ENCODE data around the gene IFT81. TPM values are rescaled to one million over a fixed set of nuclear protein-coding genes. Genes with fewer than 3 reads are reported as not detected.
A peak's percentile ranks its signal among the peaks of the same experiment; 100 is the strongest.

IFT81 gene
- total and polyA plus RNA-seq, 2 of the 13 experiments (the other 11 are each of a cell fraction or from before 2014, with no cell fraction given): 4.2 to 13.0 TPM

DNA sequence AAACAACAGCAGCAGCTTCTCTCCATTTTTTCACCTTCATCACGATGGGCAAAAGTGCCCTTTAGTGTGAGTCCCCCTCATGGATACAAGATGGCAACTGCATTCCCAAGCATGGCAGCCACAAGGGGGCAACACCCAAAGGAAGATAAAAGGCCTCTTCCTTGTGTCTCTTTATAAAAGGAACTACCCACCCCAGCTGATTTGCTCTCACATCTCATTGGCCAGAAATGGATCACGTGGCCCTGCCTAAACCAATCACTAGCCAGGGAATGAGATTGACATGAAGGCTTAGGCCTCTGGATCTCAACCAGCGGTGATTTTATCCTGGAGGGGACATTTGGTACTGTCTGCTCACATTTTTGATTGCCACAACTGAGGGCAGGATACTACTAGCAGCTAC lies 21.9 kb upstream of the IFT81 start (continued):
- no peak for TF ChIP-seq IKZF1 (IDR thresholded peaks at IDR 0.05)
- TF ChIP-seq, protein P1, sequence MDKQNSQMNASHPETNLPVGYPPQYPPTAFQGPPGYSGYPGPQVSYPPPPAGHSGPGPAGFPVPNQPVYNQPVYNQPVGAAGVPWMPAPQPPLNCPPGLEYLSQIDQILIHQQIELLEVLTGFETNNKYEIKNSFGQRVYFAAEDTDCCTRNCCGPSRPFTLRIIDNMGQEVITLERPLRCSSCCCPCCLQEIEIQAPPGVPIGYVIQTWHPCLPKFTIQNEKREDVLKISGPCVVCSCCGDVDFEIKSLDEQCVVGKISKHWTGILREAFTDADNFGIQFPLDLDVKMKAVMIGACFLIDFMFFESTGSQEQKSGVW (CRISPR knock-in tag; IDR thresholded peaks at IDR 0.05; ENCODE audit: borderline replicate concordance): no peak
- TF ChIP-seq MEIS1 (CRISPR knock-in tag; IDR thresholded peaks at IDR 0.05; ENCODE audit: borderline replicate concordance): no peak
- TF ChIP-seq ETV6 (CRISPR knock-in tag; conservative IDR thresholded peaks at IDR 0.05): no peak
- TF ChIP-seq, protein P2, sequence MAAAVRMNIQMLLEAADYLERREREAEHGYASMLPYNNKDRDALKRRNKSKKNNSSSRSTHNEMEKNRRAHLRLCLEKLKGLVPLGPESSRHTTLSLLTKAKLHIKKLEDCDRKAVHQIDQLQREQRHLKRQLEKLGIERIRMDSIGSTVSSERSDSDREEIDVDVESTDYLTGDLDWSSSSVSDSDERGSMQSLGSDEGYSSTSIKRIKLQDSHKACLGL (CRISPR knock-in tag; IDR thresholded peaks at IDR 0.05): no peak
- TF ChIP-seq ZFP36L2 (CRISPR knock-in tag; IDR thresholded peaks at IDR 0.05): no peak
- no peak for TF ChIP-seq ZSCAN31 (CRISPR knock-in tag; IDR thresholded peaks at IDR 0.05; ENCODE audit: low read depth)
- TF ChIP-seq SALL1 (CRISPR knock-in tag; IDR thresholded peaks at IDR 0.05): no peak
- no peak for TF ChIP-seq ZNF674 (CRISPR knock-in tag; IDR thresholded peaks at IDR 0.05; ENCODE audit: low read depth)
- TF ChIP-seq MTA1 (CRISPR knock-in tag; IDR thresholded peaks at IDR 0.05; ENCODE audit: borderline replicate concordance): no peak
- TF ChIP-seq CCDC6 (CRISPR knock-in tag; IDR thresholded peaks at IDR 0.05): no peak
- TF ChIP-seq, protein P3, sequence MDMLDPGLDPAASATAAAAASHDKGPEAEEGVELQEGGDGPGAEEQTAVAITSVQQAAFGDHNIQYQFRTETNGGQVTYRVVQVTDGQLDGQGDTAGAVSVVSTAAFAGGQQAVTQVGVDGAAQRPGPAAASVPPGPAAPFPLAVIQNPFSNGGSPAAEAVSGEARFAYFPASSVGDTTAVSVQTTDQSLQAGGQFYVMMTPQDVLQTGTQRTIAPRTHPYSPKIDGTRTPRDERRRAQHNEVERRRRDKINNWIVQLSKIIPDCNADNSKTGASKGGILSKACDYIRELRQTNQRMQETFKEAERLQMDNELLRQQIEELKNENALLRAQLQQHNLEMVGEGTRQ (IDR thresholded peaks at IDR 0.05; ENCODE audit: low read depth, low read length): peak; percentile 93
- TF ChIP-seq, protein P3 (CRISPR knock-in tag; IDR thresholded peaks at IDR 0.05; ENCODE audit: borderline replicate concordance): peak; percentile 95; the same call in 1 of the 2 replicates
- no peak for TF ChIP-seq ZNF274 (CRISPR knock-in tag; IDR thresholded peaks at IDR 0.05)
- TF ChIP-seq MAZ (IDR thresholded peaks at IDR 0.05; ENCODE audit: borderline replicate concordance, low read depth, low read length): no peak
- TF ChIP-seq MAZ (CRISPR knock-in tag; IDR thresholded peaks at IDR 0.05; ENCODE audit: low read depth): no peak
- 0 out of 2 replicates have a peak, but pooled peaks have one; percentile 12 for TF ChIP-seq PPARG (CRISPR knock-in tag; conservative IDR thresholded peaks at IDR 0.05)
- peak; percentile 96 for TF ChIP-seq NFYB (CRISPR knock-in tag; IDR thresholded peaks at IDR 0.05)
- peak; percentile 95 for TF ChIP-seq NFYC (CRISPR knock-in tag; IDR thresholded peaks at IDR 0.05)
- no peak for TF ChIP-seq ZNF567 (CRISPR knock-in tag; IDR thresholded peaks at IDR 0.05; ENCODE audit: borderline replicate concordance)
- TF ChIP-seq ADNP (CRISPR knock-in tag; IDR thresholded peaks at IDR 0.05): no peak
- TF ChIP-seq BRCA1 (CRISPR knock-in tag; IDR thresholded peaks at IDR 0.05): no peak
- TF ChIP-seq POGZ (CRISPR knock-in tag; IDR thresholded peaks at IDR 0.05): peak; percentile 63; the same call in 1 of the 2 replicates
- no peak for TF ChIP-seq HNRNPLL (IDR thresholded peaks at IDR 0.05; ENCODE audit: low read depth, low read length, poor library complexity, severe bottlenecking)
- TF ChIP-seq ZNF543 (CRISPR knock-in tag; IDR thresholded peaks at IDR 0.05): no peak
- TF ChIP-seq, protein P4, sequence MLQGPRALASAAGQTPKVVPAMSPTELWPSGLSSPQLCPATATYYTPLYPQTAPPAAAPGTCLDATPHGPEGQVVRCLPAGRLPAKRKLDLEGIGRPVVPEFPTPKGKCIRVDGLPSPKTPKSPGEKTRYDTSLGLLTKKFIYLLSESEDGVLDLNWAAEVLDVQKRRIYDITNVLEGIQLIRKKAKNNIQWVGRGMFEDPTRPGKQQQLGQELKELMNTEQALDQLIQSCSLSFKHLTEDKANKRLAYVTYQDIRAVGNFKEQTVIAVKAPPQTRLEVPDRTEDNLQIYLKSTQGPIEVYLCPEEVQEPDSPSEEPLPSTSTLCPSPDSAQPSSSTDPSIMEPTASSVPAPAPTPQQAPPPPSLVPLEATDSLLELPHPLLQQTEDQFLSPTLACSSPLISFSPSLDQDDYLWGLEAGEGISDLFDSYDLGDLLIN (CRISPR knock-in tag; IDR thresholded peaks at IDR 0.05; ENCODE audit: borderline replicate concordance): no peak
- TF ChIP-seq ZBTB8A (CRISPR knock-in tag; IDR thresholded peaks at IDR 0.05; ENCODE audit: borderline replicate concordance, low read depth): no peak
- TF ChIP-seq, protein P5, sequence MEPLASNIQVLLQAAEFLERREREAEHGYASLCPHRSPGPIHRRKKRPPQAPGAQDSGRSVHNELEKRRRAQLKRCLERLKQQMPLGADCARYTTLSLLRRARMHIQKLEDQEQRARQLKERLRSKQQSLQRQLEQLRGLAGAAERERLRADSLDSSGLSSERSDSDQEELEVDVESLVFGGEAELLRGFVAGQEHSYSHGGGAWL (CRISPR knock-in tag; IDR thresholded peaks at IDR 0.05): no peak

All from HepG2 (cell line).